Gastrocnemius medialis (tissue), 4 donors: Measurements from ENCODE around the gene METTL5.

Experiments used
- POLR2A ChIP-seq, 2 donors: fragments of 450-650 bp; IDR thresholded peaks; one replicate each; pipeline ENCODE4 v1.6.1; 2017; ENCODE audit warnings: antibody characterized with exemption in 2 of 2, mild to moderate bottlenecking in 2 of 2, moderate library complexity in 2 of 2
- TF ChIP-seq, protein P1 (sequence below), 5 experiments: fragments of 450-650 bp in 3 of 5; fragments of 200-600 bp in 2 of 5; sonication (generic) in 2 of 5; IDR thresholded peaks in 4 of 5; conservative IDR thresholded peaks in 1 of 5; 1 replicate in 4 of 5; 2 replicates in 1 of 5; pipeline ENCODE4 v1.5.1; 2016 to 2019; ENCODE audit warnings: antibody characterized with exemption in 5 of 5, mild to moderate bottlenecking in 3 of 5, moderate library complexity in 3 of 5

DNA sequence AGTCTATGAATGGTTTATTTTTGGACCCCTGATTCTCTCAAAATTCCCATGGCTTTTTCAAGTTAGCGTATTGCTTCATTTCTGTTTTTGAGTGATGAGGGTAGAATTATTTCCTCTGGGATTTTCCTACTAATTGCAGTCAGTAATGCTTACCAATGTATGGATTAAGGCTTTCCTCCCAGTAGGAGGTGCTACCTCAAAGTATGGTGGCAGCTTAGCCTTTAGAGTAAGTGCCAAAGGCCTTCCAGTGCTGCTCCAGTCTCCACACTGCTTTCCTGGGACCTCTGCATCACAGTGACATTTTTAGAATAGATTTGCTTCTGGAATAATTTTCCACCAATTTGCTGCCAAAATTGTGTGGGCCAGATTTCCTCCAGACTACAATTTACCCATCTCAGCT, 42.2 kb downstream of the METTL5 start:
- TF ChIP-seq, protein P1, sequence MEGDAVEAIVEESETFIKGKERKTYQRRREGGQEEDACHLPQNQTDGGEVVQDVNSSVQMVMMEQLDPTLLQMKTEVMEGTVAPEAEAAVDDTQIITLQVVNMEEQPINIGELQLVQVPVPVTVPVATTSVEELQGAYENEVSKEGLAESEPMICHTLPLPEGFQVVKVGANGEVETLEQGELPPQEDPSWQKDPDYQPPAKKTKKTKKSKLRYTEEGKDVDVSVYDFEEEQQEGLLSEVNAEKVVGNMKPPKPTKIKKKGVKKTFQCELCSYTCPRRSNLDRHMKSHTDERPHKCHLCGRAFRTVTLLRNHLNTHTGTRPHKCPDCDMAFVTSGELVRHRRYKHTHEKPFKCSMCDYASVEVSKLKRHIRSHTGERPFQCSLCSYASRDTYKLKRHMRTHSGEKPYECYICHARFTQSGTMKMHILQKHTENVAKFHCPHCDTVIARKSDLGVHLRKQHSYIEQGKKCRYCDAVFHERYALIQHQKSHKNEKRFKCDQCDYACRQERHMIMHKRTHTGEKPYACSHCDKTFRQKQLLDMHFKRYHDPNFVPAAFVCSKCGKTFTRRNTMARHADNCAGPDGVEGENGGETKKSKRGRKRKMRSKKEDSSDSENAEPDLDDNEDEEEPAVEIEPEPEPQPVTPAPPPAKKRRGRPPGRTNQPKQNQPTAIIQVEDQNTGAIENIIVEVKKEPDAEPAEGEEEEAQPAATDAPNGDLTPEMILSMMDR (IDR thresholded peaks at IDR 0.05 in 4 of 5, conservative IDR thresholded peaks at IDR 0.05 in 1 of 5), result no peak
- no peak for TF ChIP-seq POLR2A (IDR thresholded peaks at IDR 0.05)
